Measurements from ENCODE around the gene MS4A13. TPM values are rescaled to one million over a fixed set of nuclear protein-coding genes. Genes with fewer than 3 reads are reported as not detected.

MS4A13 gene
- total RNA-seq, 1 donor = not detected

DNA sequence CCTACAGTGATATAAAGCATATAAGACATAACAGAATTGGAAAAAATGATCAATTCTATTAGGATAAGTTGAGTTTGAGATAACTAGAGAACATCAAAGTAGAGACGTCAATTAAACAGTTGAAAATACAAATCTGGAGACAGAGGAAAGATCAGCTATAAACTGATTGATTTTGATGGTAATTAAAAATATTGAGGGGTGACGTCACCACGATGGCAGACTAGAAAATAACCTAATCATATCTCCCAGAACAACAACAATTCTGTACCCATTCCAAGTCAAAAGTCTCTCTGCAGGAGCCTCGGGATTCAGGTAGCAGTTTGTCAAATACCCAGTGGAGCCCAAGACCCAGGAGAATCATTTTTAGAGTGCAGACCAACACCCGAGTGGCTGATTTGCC lies 28.9 kb downstream of the MS4A13 start:
- Histone ChIP-seq H3K4me3 (ENCODE audit: insufficient read depth, low read length) (no peak overlapping the region), H3K27ac (ENCODE audit: low read depth, low read length) (no peak overlapping the region), H3K9me3 (ENCODE audit: low read depth, low read length) (no peaks in the 10 kb centered on the region), H2AFZ (ENCODE audit: low read length) (no peak overlapping the region), H3K4me2 (ENCODE audit: insufficient read depth, low read length) (no peak overlapping the region), H4K20me1 (ENCODE audit: insufficient read depth, low read length) (no peaks in the 10 kb centered on the region), H3K79me2 (ENCODE audit: insufficient read depth, low read length) (no peaks in the 10 kb centered on the region), H3K4me1 (ENCODE audit: insufficient read depth, low read length) (no peaks in the 10 kb centered on the region), H3K36me3 (ENCODE audit: insufficient read depth, low read length) (no peaks in the 10 kb centered on the region), H3K27me3 (ENCODE audit: insufficient read depth, low read length) (no peaks in the 10 kb centered on the region)
- TF ChIP-seq, protein P1, sequence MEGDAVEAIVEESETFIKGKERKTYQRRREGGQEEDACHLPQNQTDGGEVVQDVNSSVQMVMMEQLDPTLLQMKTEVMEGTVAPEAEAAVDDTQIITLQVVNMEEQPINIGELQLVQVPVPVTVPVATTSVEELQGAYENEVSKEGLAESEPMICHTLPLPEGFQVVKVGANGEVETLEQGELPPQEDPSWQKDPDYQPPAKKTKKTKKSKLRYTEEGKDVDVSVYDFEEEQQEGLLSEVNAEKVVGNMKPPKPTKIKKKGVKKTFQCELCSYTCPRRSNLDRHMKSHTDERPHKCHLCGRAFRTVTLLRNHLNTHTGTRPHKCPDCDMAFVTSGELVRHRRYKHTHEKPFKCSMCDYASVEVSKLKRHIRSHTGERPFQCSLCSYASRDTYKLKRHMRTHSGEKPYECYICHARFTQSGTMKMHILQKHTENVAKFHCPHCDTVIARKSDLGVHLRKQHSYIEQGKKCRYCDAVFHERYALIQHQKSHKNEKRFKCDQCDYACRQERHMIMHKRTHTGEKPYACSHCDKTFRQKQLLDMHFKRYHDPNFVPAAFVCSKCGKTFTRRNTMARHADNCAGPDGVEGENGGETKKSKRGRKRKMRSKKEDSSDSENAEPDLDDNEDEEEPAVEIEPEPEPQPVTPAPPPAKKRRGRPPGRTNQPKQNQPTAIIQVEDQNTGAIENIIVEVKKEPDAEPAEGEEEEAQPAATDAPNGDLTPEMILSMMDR (IDR thresholded peaks at IDR 0.05; ENCODE audit: extremely low read depth, low read depth, low read length) = no peak
- DNase-seq (ENCODE audit: insufficient read length, low spot score, missing footprints) = no peak

DNA sequence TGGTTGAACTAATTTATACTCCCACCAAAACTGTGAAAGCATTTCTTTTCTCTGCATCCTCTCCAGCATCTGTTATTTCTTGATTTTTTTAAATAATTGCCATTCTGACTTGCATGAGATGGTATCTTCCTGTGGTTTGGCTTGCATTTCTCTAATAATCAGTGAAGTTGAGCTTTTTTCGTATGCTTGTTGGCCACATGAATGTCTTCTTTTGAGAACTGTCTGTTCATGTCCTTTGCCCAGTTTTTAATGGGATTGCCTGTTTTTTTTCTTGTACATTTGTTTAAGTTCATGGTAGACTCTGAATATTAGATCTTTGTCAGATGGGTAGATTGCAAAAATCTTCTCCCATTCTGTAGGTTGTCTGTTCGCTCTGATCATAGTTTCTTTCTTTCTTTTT lies 46.1 kb downstream of the MS4A13 start:
- Histone ChIP-seq H3K27ac (ENCODE audit: low read depth, low read length) (no peak overlapping the region), H2AFZ (ENCODE audit: low read length) (no peak overlapping the region), H3K79me2 (ENCODE audit: insufficient read depth, low read length) (no peaks in the 10 kb centered on the region), H3K4me3 (ENCODE audit: insufficient read depth, low read length) (no peak overlapping the region), H3K4me1 (ENCODE audit: insufficient read depth, low read length) (no peaks in the 10 kb centered on the region), H3K27me3 (ENCODE audit: insufficient read depth, low read length) (no peaks in the 10 kb centered on the region), H3K9me3 (ENCODE audit: low read depth, low read length) (no peaks in the 10 kb centered on the region), H4K20me1 (ENCODE audit: insufficient read depth, low read length) (no peaks in the 10 kb centered on the region), H3K36me3 (ENCODE audit: insufficient read depth, low read length) (no peaks in the 10 kb centered on the region), H3K4me2 (ENCODE audit: insufficient read depth, low read length) (no peak overlapping the region)
- TF ChIP-seq, protein P1 (IDR thresholded peaks at IDR 0.05; ENCODE audit: extremely low read depth, low read depth, low read length) = no peak
- no peak for DNase-seq (ENCODE audit: insufficient read length, low spot score, missing footprints)

DNA sequence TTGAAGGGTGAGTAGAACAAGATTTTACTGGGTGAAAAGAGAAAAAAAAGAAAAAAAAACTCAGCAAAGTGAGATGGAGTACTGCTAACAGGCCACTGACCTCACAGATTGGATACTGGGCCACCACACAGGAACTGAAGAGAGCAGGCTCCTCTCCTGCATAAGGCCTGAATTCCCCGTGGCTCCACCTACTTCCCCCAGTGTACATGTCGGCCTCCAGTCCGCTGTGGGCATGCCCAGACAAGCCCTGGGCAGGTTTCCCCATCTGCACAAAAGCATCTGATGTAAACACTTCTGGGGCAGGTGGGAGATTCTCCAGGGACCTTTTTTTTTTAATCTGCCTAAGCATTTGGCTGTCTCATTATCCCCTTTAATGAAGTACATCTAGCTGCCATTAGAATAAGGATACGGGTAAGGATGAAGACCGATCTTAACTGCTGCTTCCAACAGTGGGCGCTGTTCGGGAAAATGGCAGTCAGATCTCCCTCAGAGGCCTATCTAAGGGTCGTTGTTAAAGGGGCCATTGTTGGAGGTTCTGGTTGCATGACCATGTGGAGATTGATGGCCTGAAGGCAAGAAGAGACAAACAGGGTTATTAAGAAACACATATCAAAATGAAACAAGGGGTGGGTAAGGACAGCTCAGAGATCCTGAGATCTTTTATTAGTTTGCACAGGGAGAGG lies 48.5 kb downstream of the MS4A13 start:
- Histone ChIP-seq H3K4me1 (ENCODE audit: insufficient read depth, low read length) (no peaks in the 10 kb centered on the region), H3K36me3 (ENCODE audit: insufficient read depth, low read length) (no peaks in the 10 kb centered on the region), H3K27me3 (ENCODE audit: insufficient read depth, low read length) (no peaks in the 10 kb centered on the region), H3K79me2 (ENCODE audit: insufficient read depth, low read length) (no peaks in the 10 kb centered on the region), H3K4me3 (ENCODE audit: insufficient read depth, low read length) (no peak overlapping the region), H3K4me2 (ENCODE audit: insufficient read depth, low read length) (no peak overlapping the region), H3K9me3 (ENCODE audit: low read depth, low read length) (no peaks in the 10 kb centered on the region), H4K20me1 (ENCODE audit: insufficient read depth, low read length) (no peaks in the 10 kb centered on the region), H2AFZ (ENCODE audit: low read length) (no peak overlapping the region), H3K27ac (ENCODE audit: low read depth, low read length) (no peak overlapping the region)
- TF ChIP-seq, protein P1 (IDR thresholded peaks at IDR 0.05; ENCODE audit: extremely low read depth, low read depth, low read length) = no peak
- no peak for DNase-seq (ENCODE audit: insufficient read length, low spot score, missing footprints)

DNA sequence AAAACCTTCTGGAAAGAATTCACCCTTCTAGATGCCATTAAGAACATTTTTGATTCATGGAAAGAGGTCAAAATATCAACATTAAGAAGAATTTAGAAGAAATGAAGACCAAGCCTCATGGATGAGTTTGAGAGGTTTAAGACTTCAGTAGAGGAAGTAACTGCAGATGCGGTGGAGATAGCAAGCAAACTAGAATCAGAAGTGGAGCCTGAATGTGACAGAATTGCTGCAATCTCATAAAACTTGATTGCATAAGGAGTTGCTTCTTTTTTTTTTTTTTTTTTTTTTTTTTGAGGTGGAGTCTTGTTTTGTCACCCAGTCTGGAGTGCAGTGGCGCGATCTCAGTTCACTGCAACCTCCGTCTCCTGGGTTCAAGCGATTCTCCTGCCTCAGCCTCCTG lies 51.6 kb downstream of the MS4A13 start:
- H3K4me3 ChIP-seq (ENCODE audit: insufficient read depth, low read length) = no peak overlapping the region
- no peaks in the 10 kb centered on the region for H3K79me2 ChIP-seq (ENCODE audit: insufficient read depth, low read length)
- no peak for DNase-seq (ENCODE audit: insufficient read length, low spot score, missing footprints)
- H3K9me3 ChIP-seq (ENCODE audit: low read depth, low read length) = no peaks in the 10 kb centered on the region
- no peaks in the 10 kb centered on the region for H3K4me1 ChIP-seq (ENCODE audit: insufficient read depth, low read length)
- H3K27me3 ChIP-seq (ENCODE audit: insufficient read depth, low read length) = no peaks in the 10 kb centered on the region
- H3K36me3 ChIP-seq (ENCODE audit: insufficient read depth, low read length) = no peaks in the 10 kb centered on the region
- no peaks in the 10 kb centered on the region for H4K20me1 ChIP-seq (ENCODE audit: insufficient read depth, low read length)
- H3K4me2 ChIP-seq (ENCODE audit: insufficient read depth, low read length) = no peak overlapping the region
- no peak overlapping the region for H2AFZ ChIP-seq (ENCODE audit: low read length)
- H3K27ac ChIP-seq (ENCODE audit: low read depth, low read length) = no peak overlapping the region
- TF ChIP-seq, protein P1 (IDR thresholded peaks at IDR 0.05; ENCODE audit: extremely low read depth, low read depth, low read length) = no peak

Data from osteoblast (primary cell).